Fibroblast of mammary gland (primary cell): ENCODE results near the gene HES4.

Experiments used
- DNase-seq: peaks from one replicate; pipeline ENCODE4 v3.0.0-alpha.2; 2010; ENCODE audit warnings: low read depth
- H3K4me3 ChIP-seq: 2 replicates; pipeline ENCODE4 v1.5.1; 2011; ENCODE audit warnings: low read depth, mild to moderate bottlenecking, low read length, moderate library complexity; ENCODE audit not compliant: control insufficient read depth
- TF ChIP-seq, protein P1 (sequence below): conservative IDR thresholded peaks from 2 replicates; pipeline ENCODE4 v1.5.1; 2011; ENCODE audit warnings: low read depth, low read length, inconsistent platforms; ENCODE audit not compliant: control insufficient read depth, insufficient read depth

HES4 gene

GRCh38 chr1:1006305-1007159 lies 6.6 kb upstream of the HES4 start:
- no peak for DNase-seq
- H3K4me3 ChIP-seq, result no peak overlapping the region
- TF ChIP-seq, protein P1, sequence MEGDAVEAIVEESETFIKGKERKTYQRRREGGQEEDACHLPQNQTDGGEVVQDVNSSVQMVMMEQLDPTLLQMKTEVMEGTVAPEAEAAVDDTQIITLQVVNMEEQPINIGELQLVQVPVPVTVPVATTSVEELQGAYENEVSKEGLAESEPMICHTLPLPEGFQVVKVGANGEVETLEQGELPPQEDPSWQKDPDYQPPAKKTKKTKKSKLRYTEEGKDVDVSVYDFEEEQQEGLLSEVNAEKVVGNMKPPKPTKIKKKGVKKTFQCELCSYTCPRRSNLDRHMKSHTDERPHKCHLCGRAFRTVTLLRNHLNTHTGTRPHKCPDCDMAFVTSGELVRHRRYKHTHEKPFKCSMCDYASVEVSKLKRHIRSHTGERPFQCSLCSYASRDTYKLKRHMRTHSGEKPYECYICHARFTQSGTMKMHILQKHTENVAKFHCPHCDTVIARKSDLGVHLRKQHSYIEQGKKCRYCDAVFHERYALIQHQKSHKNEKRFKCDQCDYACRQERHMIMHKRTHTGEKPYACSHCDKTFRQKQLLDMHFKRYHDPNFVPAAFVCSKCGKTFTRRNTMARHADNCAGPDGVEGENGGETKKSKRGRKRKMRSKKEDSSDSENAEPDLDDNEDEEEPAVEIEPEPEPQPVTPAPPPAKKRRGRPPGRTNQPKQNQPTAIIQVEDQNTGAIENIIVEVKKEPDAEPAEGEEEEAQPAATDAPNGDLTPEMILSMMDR, result no peak

DNA sequence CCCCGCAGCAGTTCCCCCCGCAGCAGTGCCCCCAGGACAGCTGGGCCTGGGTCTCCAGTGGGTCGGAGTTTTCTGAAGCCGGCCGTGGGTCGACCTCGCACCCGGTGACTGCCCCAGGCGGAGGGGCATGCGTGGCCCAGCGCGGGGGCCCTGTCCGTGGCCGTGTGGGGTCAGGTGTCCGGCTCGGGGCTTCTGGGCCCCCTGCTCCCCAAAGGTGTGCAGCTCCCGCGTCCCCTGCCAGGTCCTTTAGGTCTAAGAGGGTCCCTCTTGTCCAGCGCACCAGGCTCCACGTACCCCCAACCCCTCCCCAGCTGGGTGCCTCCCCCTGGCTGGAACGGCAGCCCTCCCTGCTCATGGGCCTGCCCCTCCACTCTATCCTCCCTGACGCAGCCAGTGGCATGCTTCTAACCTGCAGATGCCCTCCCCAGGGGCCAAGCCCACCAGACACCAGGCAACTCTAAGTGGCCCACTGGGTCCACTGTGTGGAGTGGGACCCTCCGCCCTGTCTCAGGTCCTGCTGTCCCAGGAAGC lies 5.9 kb upstream of the HES4 start:
- TF ChIP-seq, protein P1, result no peak
- no peak overlapping the region for H3K4me3 ChIP-seq
- no peak for DNase-seq

- TF ChIP-seq, protein P1, result no peak
- no peak for DNase-seq
- no peak overlapping the region for H3K4me3 ChIP-seq
These were observed 5.1 kb upstream of the HES4 start for GRCh38 chr1:1004780-1005697.

- DNase-seq, result no peak
- no peak overlapping the region for H3K4me3 ChIP-seq
- TF ChIP-seq, protein P1, result no peak
These were observed 4.5 kb upstream of the HES4 start for GRCh38 chr1:1004420-1004779.

DNA sequence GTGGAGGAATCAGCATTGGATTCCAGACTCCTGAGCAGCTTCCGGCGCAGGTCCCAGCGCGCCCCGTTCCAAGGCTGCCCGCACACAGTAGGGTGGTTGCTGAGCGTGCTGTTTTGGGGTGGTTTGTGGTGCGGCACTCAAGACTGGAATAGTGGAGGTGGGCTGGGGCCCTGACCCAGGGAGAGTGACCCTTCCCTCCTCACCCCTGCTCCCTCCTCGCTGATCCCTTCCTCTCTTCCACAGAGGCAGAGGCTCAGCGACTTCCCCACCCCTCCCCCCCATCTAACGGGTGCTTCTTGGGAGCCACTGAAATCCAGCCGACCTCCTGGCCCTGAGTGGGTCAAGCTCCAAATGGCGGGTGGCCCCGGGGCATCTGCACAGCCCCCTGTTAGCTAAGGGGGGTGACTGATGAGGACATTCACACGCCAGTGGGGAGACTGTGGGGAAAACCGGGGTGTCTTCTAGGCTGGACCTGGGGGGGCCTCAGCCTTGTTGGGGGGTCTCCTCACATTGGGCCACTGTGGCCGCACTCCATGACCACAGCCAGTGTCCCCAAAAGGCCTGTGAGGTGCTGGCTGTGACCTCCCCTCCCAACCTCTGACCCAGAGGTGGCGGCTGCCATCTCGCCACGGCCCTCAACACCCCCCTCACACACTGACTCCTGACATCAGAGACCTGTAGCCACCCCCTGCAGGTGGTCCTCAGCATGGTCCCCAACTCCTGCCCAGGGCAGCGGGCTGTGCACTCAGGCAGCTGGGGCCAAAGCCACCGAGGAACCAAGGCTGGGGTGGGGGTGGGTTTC lies 3.9 kb upstream of the HES4 start:
- no peak for DNase-seq
- TF ChIP-seq, protein P1, result no peak
- H3K4me3 ChIP-seq, result no peak overlapping the region
